Measurements from ENCODE around the gene CEP112. TPM values are rescaled to one million over a fixed set of nuclear protein-coding genes. Genes with fewer than 3 reads are reported as not detected.

CEP112 gene
- total and polyA plus RNA-seq, 2 of the 8 experiments (the other 6 are each of a cell fraction or from before 2014, with no cell fraction given): 0.62 to 3.1 TPM

GRCh38 chr17:65865715-65866425 lies 326.1 kb downstream of the CEP112 start (continued):
- TF ChIP-seq FOSL1 (IDR thresholded peaks at IDR 0.05; ENCODE audit: insufficient read depth, low read depth, low read length): no peak
- no peak for TF ChIP-seq KDM1A (IDR thresholded peaks at IDR 0.05; ENCODE audit: borderline replicate concordance, low read length)
- TF ChIP-seq RFX5 (IDR thresholded peaks at IDR 0.05; ENCODE audit: borderline replicate concordance, low read depth, low read length): no peak
- TF ChIP-seq SIX5 (IDR thresholded peaks at IDR 0.05; ENCODE audit: low read depth, low read length): no peak
- TF ChIP-seq POLR2AphosphoS5 (IDR thresholded peaks at IDR 0.05; ENCODE audit: low read depth, low read length): no peak

Data from H1 (cell line).